Mesenchymal stem cell (in vitro differentiated cells and primary cell): ENCODE measurements around the gene PLXND1.
A peak's percentile ranks its signal among the peaks of the same experiment; 100 is the strongest.

Source experiments
- DNase-seq: peaks from one replicate; pipeline ENCODE4 v3.0.0-alpha.2; 2013
- H2AFZ ChIP-seq: one replicate; pipeline ENCODE4 v1.6.1; 2013; ENCODE audit warnings: low read depth, mild to moderate bottlenecking, control low read depth, inconsistent platforms, low read length, moderate library complexity
- H2AK5ac ChIP-seq: 2 replicates; pipeline ENCODE4 v1.6.1; 2013; ENCODE audit warnings: low read length, moderate library complexity, mild to moderate bottlenecking, inconsistent platforms; ENCODE audit not compliant: severe bottlenecking
- H2BK120ac ChIP-seq: one replicate; pipeline ENCODE4 v1.6.1; 2013; ENCODE audit warnings: low read depth, mild to moderate bottlenecking, inconsistent platforms, low read length, moderate library complexity
- H2BK12ac ChIP-seq, 2 experiments: one replicate each; pipeline ENCODE4 v1.6.1; 2013; ENCODE audit warnings: inconsistent platforms in 2 of 2, low read length in 2 of 2, mild to moderate bottlenecking in 2 of 2, moderate library complexity in 2 of 2, control low read depth in 1 of 2
- H2BK15ac ChIP-seq: one replicate; pipeline ENCODE4 v1.6.1; 2013; ENCODE audit warnings: mild to moderate bottlenecking, low read depth, inconsistent platforms; ENCODE audit not compliant: poor library complexity, severe bottlenecking
- H2BK5ac ChIP-seq: 2 replicates; pipeline ENCODE4 v1.6.1; 2013; ENCODE audit warnings: low read depth, mild to moderate bottlenecking, low read length, control low read depth, inconsistent platforms; ENCODE audit not compliant: poor library complexity, severe bottlenecking
- H3K14ac ChIP-seq, 2 experiments: one replicate each; pipeline ENCODE4 v1.6.1; 2013; ENCODE audit warnings: inconsistent platforms in 2 of 2, low read length in 2 of 2, control low read depth in 1 of 2, mild to moderate bottlenecking in 1 of 2, moderate library complexity in 1 of 2
- H3K18ac ChIP-seq, 2 experiments: one replicate each; pipeline ENCODE4 v1.6.1; 2013; ENCODE audit warnings: inconsistent platforms in 2 of 2, low read length in 2 of 2, control low read depth in 1 of 2, low read depth in 1 of 2, mild to moderate bottlenecking in 1 of 2
- H3K23ac ChIP-seq, 2 experiments: one replicate each; pipeline ENCODE4 v1.6.1; 2013; ENCODE audit warnings: inconsistent platforms in 2 of 2, low read length in 2 of 2, mild to moderate bottlenecking in 2 of 2, moderate library complexity in 2 of 2, control low read depth in 1 of 2
- H3K27ac ChIP-seq: 2 replicates; pipeline ENCODE4 v1.5.1; 2013; ENCODE audit warnings: mild to moderate bottlenecking, moderate library complexity, low read length, control low read depth, inconsistent platforms; ENCODE audit not compliant: poor library complexity, severe bottlenecking
- H3K27me3 ChIP-seq, 2 experiments: 2 replicates each; pipeline versions ENCODE4 v1.6.1 to v1.7.0; 2013; ENCODE audit warnings: low read length in 2 of 2, mild to moderate bottlenecking in 2 of 2, moderate library complexity in 2 of 2, control low read depth in 1 of 2, inconsistent platforms in 1 of 2; ENCODE audit not compliant: control insufficient read depth in 1 of 2, insufficient read depth in 1 of 2
- H3K36me3 ChIP-seq, 2 experiments: 2 replicates each; pipeline versions ENCODE4 v1.6.1 to v1.7.0; 2013; ENCODE audit warnings: low read length in 2 of 2, control low read depth in 1 of 2, inconsistent platforms in 1 of 2, low read depth in 1 of 2, mild to moderate bottlenecking in 1 of 2; ENCODE audit not compliant: insufficient read depth in 2 of 2, control insufficient read depth in 1 of 2
- H3K4ac ChIP-seq, 2 experiments: one replicate each; pipeline ENCODE4 v1.6.1; 2013; ENCODE audit warnings: inconsistent platforms in 2 of 2, low read length in 2 of 2, mild to moderate bottlenecking in 2 of 2, moderate library complexity in 2 of 2, control low read depth in 1 of 2, low read depth in 1 of 2
- H3K4me1 ChIP-seq: 2 replicates; pipeline ENCODE4 v1.6.1; 2013; ENCODE audit warnings: low read depth, low read length, control low read depth; ENCODE audit not compliant: control insufficient read depth, insufficient read depth
- H3K4me2 ChIP-seq: 2 replicates; pipeline ENCODE4 v1.6.1; 2013; ENCODE audit warnings: low read length, mild to moderate bottlenecking, inconsistent platforms; ENCODE audit not compliant: poor library complexity, severe bottlenecking
- H3K4me3 ChIP-seq, 2 experiments: 2 replicates each; pipeline versions ENCODE4 v1.5.1 to v1.7.0; 2013; ENCODE audit warnings: low read length in 2 of 2, mild to moderate bottlenecking in 2 of 2, control low read depth in 1 of 2, low read depth in 1 of 2; ENCODE audit not compliant: insufficient read depth in 1 of 2
- H3K79me1 ChIP-seq: replicated peaks from 2 replicates; pipeline ENCODE4 v1.6.1; 2013; ENCODE audit warnings: mild to moderate bottlenecking, control low read depth, low read length, inconsistent platforms; ENCODE audit not compliant: poor library complexity, severe bottlenecking
- H3K9ac ChIP-seq: 2 replicates; pipeline ENCODE4 v1.7.0; 2013; ENCODE audit warnings: mild to moderate bottlenecking, low read length, moderate library complexity
- H3K9me3 ChIP-seq: 2 replicates; pipeline ENCODE4 v1.7.0; 2013; ENCODE audit warnings: mild to moderate bottlenecking, low read length; ENCODE audit not compliant: control insufficient read depth
- H4K8ac ChIP-seq: one replicate; pipeline ENCODE4 v1.6.1; 2013; ENCODE audit warnings: inconsistent platforms, mild to moderate bottlenecking, low read length, moderate library complexity
- H4K91ac ChIP-seq: one replicate; pipeline ENCODE4 v1.6.1; 2013; ENCODE audit warnings: mild to moderate bottlenecking, low read length, inconsistent platforms
- WGBS: methylation state at CpG from one replicate; pipeline ENCODE4 v1.1.7; 2013; ENCODE audit warnings: mixed read lengths; 5-methylcytosine and 5-hydroxymethylcytosine counted together

The PLXND1 gene

DNA sequence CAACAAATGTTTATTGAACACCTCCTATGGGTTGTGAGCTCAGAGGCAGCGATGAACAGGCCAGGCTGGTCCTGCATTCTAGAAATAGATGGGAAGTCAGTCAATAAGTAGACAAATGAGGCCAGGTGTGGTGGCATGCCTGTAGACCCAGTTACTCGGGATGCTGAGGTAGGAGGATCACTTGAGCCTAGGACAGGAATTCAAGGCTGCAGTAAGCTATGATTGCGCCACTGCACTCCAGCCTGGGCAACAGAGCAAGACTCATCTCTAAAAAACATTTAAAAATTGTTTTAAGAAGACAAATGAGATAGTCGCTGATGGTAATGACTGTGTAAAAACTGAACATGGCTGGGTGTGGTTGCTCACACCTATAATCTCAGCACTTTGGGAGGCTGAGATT lies 82.4 kb downstream of the PLXND1 start:
- no peak overlapping the region for H4K91ac ChIP-seq

DNA sequence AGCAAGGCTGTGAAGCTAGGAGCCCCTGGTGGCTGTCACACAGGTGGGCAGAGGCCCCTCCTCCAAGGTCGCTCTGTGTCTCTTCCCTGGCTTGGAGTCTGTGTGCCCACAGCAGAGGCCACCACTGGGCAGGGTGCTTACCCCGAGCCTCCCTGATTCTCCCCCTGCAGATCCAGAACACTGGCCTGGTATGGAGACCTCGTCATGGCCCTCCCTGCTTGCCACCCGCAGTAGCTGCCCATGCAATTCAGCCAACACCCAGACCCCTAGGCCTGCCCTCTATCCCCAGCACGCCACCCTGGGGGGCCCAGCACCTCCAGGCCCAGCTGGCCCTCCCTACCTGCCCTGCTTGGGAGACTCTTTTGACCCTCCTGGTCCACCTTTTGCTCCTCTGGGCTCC lies 83.5 kb downstream of the PLXND1 start:
- no peak overlapping the region for H4K8ac ChIP-seq
- 92% methylated on average over 5 of the region's 5 CpGs for WGBS
- no peak overlapping the region for H3K23ac ChIP-seq
- H3K9me3 ChIP-seq = no peaks in the 10 kb centered on the region
- H2BK120ac ChIP-seq = no peak overlapping the region
- H3K36me3 ChIP-seq = peaks cover 9 to 24% of the 10 kb centered on the region in 2 experiments
- H3K27me3 ChIP-seq = no peaks in the 10 kb centered on the region
- no peak overlapping the region for H2BK15ac ChIP-seq
- H3K4me3 ChIP-seq = no peak overlapping the region
- no peak overlapping the region for H4K91ac ChIP-seq
- DNase-seq = no peak
- no peak overlapping the region for H3K9ac ChIP-seq
- no peak overlapping the region for H2AK5ac ChIP-seq
- no peak overlapping the region for H3K4me2 ChIP-seq
- H3K79me1 ChIP-seq = no peaks in the 10 kb centered on the region
- no peak overlapping the region for H3K4ac ChIP-seq
- H2BK5ac ChIP-seq = no peak overlapping the region
- no peak overlapping the region for H3K27ac ChIP-seq
- H2BK12ac ChIP-seq = no peak overlapping the region
- peaks cover 16% of the 10 kb centered on the region for H3K4me1 ChIP-seq
- no peak overlapping the region for H2AFZ ChIP-seq
- H3K14ac ChIP-seq = peak overlapping the region in 1 of 2 experiments; percentile 39
- H3K18ac ChIP-seq = no peak overlapping the region

More for the DNA sequence above, 82.4 kb downstream of the PLXND1 start:
- H3K14ac ChIP-seq = no peak overlapping the region
- peaks cover 20% of the 10 kb centered on the region for H3K4me1 ChIP-seq
- H3K27ac ChIP-seq = no peak overlapping the region
- no peak overlapping the region for H2BK5ac ChIP-seq
- no peak overlapping the region for H3K9ac ChIP-seq
- no peak overlapping the region for H2AK5ac ChIP-seq
- no peak overlapping the region for H4K8ac ChIP-seq
- 95% methylated on average over 3 of the region's 4 CpGs for WGBS
- DNase-seq = no peak
- H2AFZ ChIP-seq = no peak overlapping the region
- H3K4me3 ChIP-seq = no peak overlapping the region
- H3K79me1 ChIP-seq = no peaks in the 10 kb centered on the region
- peaks cover 6 to 13% of the 10 kb centered on the region in 2 experiments for H3K36me3 ChIP-seq
- no peak overlapping the region for H3K4ac ChIP-seq
- no peaks in the 10 kb centered on the region for H3K9me3 ChIP-seq
- no peak overlapping the region for H2BK15ac ChIP-seq
- H2BK12ac ChIP-seq = no peak overlapping the region
- no peak overlapping the region for H3K18ac ChIP-seq
- H3K23ac ChIP-seq = no peak overlapping the region
- no peaks in the 10 kb centered on the region for H3K27me3 ChIP-seq
- no peak overlapping the region for H3K4me2 ChIP-seq
- H2BK120ac ChIP-seq = no peak overlapping the region

DNA sequence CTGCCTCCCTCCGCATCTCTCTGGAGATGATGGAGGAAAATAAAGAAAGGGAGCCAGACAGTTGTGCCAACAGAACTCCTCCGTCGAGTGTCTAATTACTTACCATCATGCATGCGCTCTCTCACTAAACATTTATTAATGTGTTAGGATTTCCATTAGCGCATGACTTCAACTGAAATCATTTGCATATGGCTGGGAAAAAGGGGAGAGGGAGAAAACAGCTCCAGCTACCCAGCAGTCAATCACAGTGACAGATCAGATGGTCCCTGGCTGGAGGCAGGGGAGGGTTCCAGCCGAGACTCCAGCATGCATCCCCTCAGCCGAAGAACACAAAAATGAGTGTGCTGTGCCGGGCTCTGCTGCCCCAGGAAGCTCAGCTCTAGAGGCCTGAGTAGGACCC lies 84.9 kb downstream of the PLXND1 start:
- H3K4ac ChIP-seq = no peak overlapping the region
- H3K18ac ChIP-seq = no peak overlapping the region
- H2BK15ac ChIP-seq = no peak overlapping the region
- H3K4me3 ChIP-seq = no peak overlapping the region
- H3K4me2 ChIP-seq = no peak overlapping the region
- H3K9me3 ChIP-seq = no peaks in the 10 kb centered on the region
- WGBS = 80% methylated on average over 7 of the region's 8 CpGs
- no peak overlapping the region for H3K27ac ChIP-seq
- no peak overlapping the region for H2AFZ ChIP-seq
- DNase-seq = no peak
- peaks cover 13 to 36% of the 10 kb centered on the region in 2 experiments for H3K36me3 ChIP-seq
- no peaks in the 10 kb centered on the region for H3K27me3 ChIP-seq
- peaks cover 13% of the 10 kb centered on the region for H3K4me1 ChIP-seq
- no peak overlapping the region for H2BK120ac ChIP-seq
- no peak overlapping the region for H2BK5ac ChIP-seq
- no peak overlapping the region for H3K9ac ChIP-seq
- no peak overlapping the region for H2AK5ac ChIP-seq
- H4K8ac ChIP-seq = no peak overlapping the region
- no peak overlapping the region for H3K14ac ChIP-seq
- H4K91ac ChIP-seq = no peak overlapping the region
- H3K79me1 ChIP-seq = no peaks in the 10 kb centered on the region
- no peak overlapping the region for H3K23ac ChIP-seq
- no peak overlapping the region for H2BK12ac ChIP-seq

DNA sequence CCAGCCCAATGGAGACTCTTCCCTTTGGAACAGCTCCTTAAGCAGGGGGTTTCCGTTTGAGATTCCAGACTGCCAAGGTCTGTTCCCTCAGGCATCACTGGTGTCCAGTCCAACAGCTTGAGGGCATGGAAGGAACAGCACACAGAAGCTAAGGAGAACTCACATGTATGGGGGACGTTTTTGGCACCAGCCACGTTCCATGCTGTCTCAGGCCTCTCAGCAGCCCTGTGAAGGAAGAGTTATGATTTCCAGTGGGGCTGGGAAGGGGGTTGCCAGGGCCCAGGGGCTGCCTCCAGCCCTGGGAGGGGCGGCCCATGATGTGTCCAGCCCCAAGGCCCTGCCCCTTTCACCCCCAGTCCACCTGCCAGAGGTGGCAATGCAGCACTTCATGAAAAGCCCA lies 85.5 kb downstream of the PLXND1 start:
- Histone ChIP-seq H3K9ac (no peak overlapping the region), H3K9me3 (no peaks in the 10 kb centered on the region), H3K18ac (no peak overlapping the region), H2BK120ac (no peak overlapping the region), H4K8ac (no peak overlapping the region), H3K36me3 (peaks cover 13 to 42% of the 10 kb centered on the region in 2 experiments), H3K4ac (no peak overlapping the region), H3K27me3 (no peaks in the 10 kb centered on the region), H2BK12ac (no peak overlapping the region), H2BK15ac (no peak overlapping the region), H3K14ac (peak overlapping the region in 1 of 2 experiments; percentile 41), H4K91ac (no peak overlapping the region), H3K23ac (no peak overlapping the region), H2BK5ac (no peak overlapping the region), H3K79me1 (no peaks in the 10 kb centered on the region), H3K4me1 (peaks cover 7% of the 10 kb centered on the region), H2AFZ (no peak overlapping the region), H3K4me3 (no peak overlapping the region), H3K4me2 (no peak overlapping the region), H3K27ac (no peak overlapping the region), H2AK5ac (no peak overlapping the region)
- WGBS = 82% methylated on average over 4 of the region's 4 CpGs
- DNase-seq = no peak
